ENCODE measurements around the gene SH2B3. TPM values are rescaled to one million over a fixed set of nuclear protein-coding genes. Genes with fewer than 3 reads are reported as not detected.
"Not testable (repeated sequence)": the region's sequence is repeated elsewhere in the genome, so short reads cannot be mapped to it uniquely, and the experiment has no call there.

Gene SH2B3
- total and polyA plus RNA-seq, 2 donors (not counting 1 experiment from before 2014, with no cell fraction given) = 21.9 to 69.4 TPM

- TF ChIP-seq EZH2 (IDR thresholded peaks at IDR 0.05; ENCODE audit: borderline replicate concordance, insufficient read depth, low read depth, low read length, poor library complexity, severe bottlenecking) (no peak), CTCF (IDR thresholded peaks at IDR 0.05) (no peak)
- Histone ChIP-seq H3K9me3 (ENCODE audit: control extremely low read depth in 1 of 3, control insufficient read depth in 2 of 3, insufficient read depth in 1 of 3, low read length in 2 of 3) (no peaks in the 10 kb centered on the region), H3K27me3 (replicated peaks in 1 of 4; ENCODE audit: control extremely low read depth in 1 of 4, control insufficient read depth in 3 of 4, insufficient read depth in 4 of 4, low read length in 3 of 4) (no peaks in the 10 kb centered on the region), H3K27ac (ENCODE audit: low read length in 2 of 2) (no peak overlapping the region), H4K20me1 (ENCODE audit: control insufficient read depth, insufficient read depth, low read length, poor library complexity, severe bottlenecking) (no peaks in the 10 kb centered on the region), H3K9ac (ENCODE audit: low read length) (no peak overlapping the region), H3K4me3 (ENCODE audit: control extremely low read depth in 1 of 5, extremely low read depth in 1 of 5, insufficient read depth in 1 of 5, low read depth in 2 of 5, low read length in 4 of 5) (no peak overlapping the region), H3K36me3 (replicated peaks in 1 of 2; ENCODE audit: control extremely low read depth in 1 of 2, control insufficient read depth in 1 of 2, extremely low read depth in 1 of 2, insufficient read depth in 2 of 2, low read length in 1 of 2) (peaks cover 10 to 45% of the 10 kb centered on the region in 2 experiments), H3K79me2 (ENCODE audit: control insufficient read depth, insufficient read depth, low read length) (peaks cover 2% of the 10 kb centered on the region), H2AFZ (ENCODE audit: insufficient read depth, low read depth, low read length, poor library complexity, severe bottlenecking) (no peak overlapping the region), H3K4me2 (replicated peaks; ENCODE audit: low read depth, low read length, poor library complexity, severe bottlenecking) (no peak overlapping the region), H3K4me1 (ENCODE audit: control insufficient read depth in 2 of 2, insufficient read depth in 2 of 2, low read length in 2 of 2) (no peaks in the 10 kb centered on the region)
- Mint-ChIP-seq H3K9me3 (ENCODE audit: insufficient read depth) (no peaks in the 10 kb centered on the region), H3K4me1 (no peaks in the 10 kb centered on the region), H3K27ac (no peak overlapping the region), H3K4me3 (no peak overlapping the region), H3K27me3 (no peaks in the 10 kb centered on the region)
- intact Hi-C loops (cut with micrococcal nuclease) = no loop called here
- POLR2A ChIA-PET = no interaction called here
- DNase-seq = no peak
- WGBS (ENCODE audit: insufficient coverage) = no CpG with 5 or more reads among the region's 4 CpGs
- CTCF ChIA-PET = interaction anchor here (0.6 to 1.6 kb wide), 2 partner anchors 91 to 96 kb away, joined by 3 to 8 read pairs; no protein-coding TSS in a partner anchor
- no peak for ATAC-seq (ENCODE audit: low read depth)
These were observed 82.5 kb downstream of the SH2B3 start for GRCh38 chr12:111488271-111488670.

- H3K4me1 Mint-ChIP-seq = no peaks in the 10 kb centered on the region
- no CpG with 5 or more reads among the region's 2 CpGs for WGBS (ENCODE audit: insufficient coverage)
- Histone ChIP-seq H3K4me3 (ENCODE audit: control extremely low read depth in 1 of 5, extremely low read depth in 1 of 5, insufficient read depth in 1 of 5, low read depth in 2 of 5, low read length in 4 of 5) (no peak overlapping the region), H3K27ac (ENCODE audit: low read length in 2 of 2) (no peak overlapping the region), H2AFZ (ENCODE audit: insufficient read depth, low read depth, low read length, poor library complexity, severe bottlenecking) (no peak overlapping the region), H3K27me3 (replicated peaks in 1 of 4; ENCODE audit: control extremely low read depth in 1 of 4, control insufficient read depth in 3 of 4, insufficient read depth in 4 of 4, low read length in 3 of 4) (no peaks in the 10 kb centered on the region), H3K79me2 (ENCODE audit: control insufficient read depth, insufficient read depth, low read length) (peaks cover 2% of the 10 kb centered on the region), H4K20me1 (ENCODE audit: control insufficient read depth, insufficient read depth, low read length, poor library complexity, severe bottlenecking) (no peaks in the 10 kb centered on the region), H3K9ac (ENCODE audit: low read length) (no peak overlapping the region), H3K36me3 (replicated peaks in 1 of 2; ENCODE audit: control extremely low read depth in 1 of 2, control insufficient read depth in 1 of 2, extremely low read depth in 1 of 2, insufficient read depth in 2 of 2, low read length in 1 of 2) (peaks cover 10 to 42% of the 10 kb centered on the region in 2 experiments), H3K4me2 (replicated peaks; ENCODE audit: low read depth, low read length, poor library complexity, severe bottlenecking) (no peak overlapping the region), H3K9me3 (ENCODE audit: control extremely low read depth in 1 of 3, control insufficient read depth in 2 of 3, insufficient read depth in 1 of 3, low read length in 2 of 3) (no peaks in the 10 kb centered on the region), H3K4me1 (ENCODE audit: control insufficient read depth in 2 of 2, insufficient read depth in 2 of 2, low read length in 2 of 2) (no peaks in the 10 kb centered on the region)
- intact Hi-C loops (cut with micrococcal nuclease) = no loop called here
- no peak overlapping the region for H3K4me3 Mint-ChIP-seq
- H3K27ac Mint-ChIP-seq = no peak overlapping the region
- no peaks in the 10 kb centered on the region for H3K9me3 Mint-ChIP-seq (ENCODE audit: insufficient read depth)
- ATAC-seq (ENCODE audit: low read depth) = no peak
- DNase-seq = no peak
- no peaks in the 10 kb centered on the region for H3K27me3 Mint-ChIP-seq
- TF ChIP-seq EZH2 (IDR thresholded peaks at IDR 0.05; ENCODE audit: borderline replicate concordance, insufficient read depth, low read depth, low read length, poor library complexity, severe bottlenecking) (no peak), CTCF (IDR thresholded peaks at IDR 0.05) (no peak)
- ChIA-PET CTCF (interaction anchor here (0.6 to 0.9 kb wide), 2 partner anchors 37 to 95 kb away, joined by 3 read pairs; no protein-coding TSS in a partner anchor), POLR2A (no interaction called here)
These were observed 83.1 kb downstream of the SH2B3 start for GRCh38 chr12:111488798-111489197.

- H3K4me2 ChIP-seq (replicated peaks; ENCODE audit: low read depth, low read length, poor library complexity, severe bottlenecking); H2AFZ ChIP-seq (ENCODE audit: insufficient read depth, low read depth, low read length, poor library complexity, severe bottlenecking); H3K9me3 ChIP-seq (ENCODE audit: control extremely low read depth in 1 of 3, control insufficient read depth in 2 of 3, insufficient read depth in 1 of 3, low read length in 2 of 3); H3K27ac ChIP-seq (ENCODE audit: low read length in 2 of 2); POLR2A ChIA-PET; H3K27me3 Mint-ChIP-seq; H3K27ac Mint-ChIP-seq; intact Hi-C loops (cut with micrococcal nuclease); H3K9me3 Mint-ChIP-seq (ENCODE audit: insufficient read depth); DNase-seq; H3K4me3 Mint-ChIP-seq; ATAC-seq (ENCODE audit: low read depth); H3K4me3 ChIP-seq (ENCODE audit: control extremely low read depth in 1 of 5, extremely low read depth in 1 of 5, insufficient read depth in 1 of 5, low read depth in 2 of 5, low read length in 4 of 5); H3K4me1 ChIP-seq (ENCODE audit: control insufficient read depth in 2 of 2, insufficient read depth in 2 of 2, low read length in 2 of 2); H3K27me3 ChIP-seq (replicated peaks in 1 of 4; ENCODE audit: control extremely low read depth in 1 of 4, control insufficient read depth in 3 of 4, insufficient read depth in 4 of 4, low read length in 3 of 4); H3K79me2 ChIP-seq (ENCODE audit: control insufficient read depth, insufficient read depth, low read length); H4K20me1 ChIP-seq (ENCODE audit: control insufficient read depth, insufficient read depth, low read length, poor library complexity, severe bottlenecking); H3K9ac ChIP-seq (ENCODE audit: low read length); H3K4me1 Mint-ChIP-seq: not testable (repeated sequence)
- 98% methylated on average over 6 of the region's 7 CpGs for WGBS (ENCODE audit: insufficient coverage)
- peaks cover 7 to 27% of the 10 kb centered on the region in 2 experiments for H3K36me3 ChIP-seq (replicated peaks in 1 of 2; ENCODE audit: control extremely low read depth in 1 of 2, control insufficient read depth in 1 of 2, extremely low read depth in 1 of 2, insufficient read depth in 2 of 2, low read length in 1 of 2)
- CTCF ChIA-PET = interaction anchor here (1.0 kb wide), 1 partner anchor 96 kb away, joined by 3 read pairs; no protein-coding TSS in a partner anchor
These were observed 87.3 kb downstream of the SH2B3 start for GRCh38 chr12:111492979-111493378.
